Gastroesophageal sphincter (tissue), 4 donors: ENCODE measurements around the gene LRRC26. TPM values are rescaled to one million over a fixed set of nuclear protein-coding genes. Genes with fewer than 3 reads are reported as not detected.

Experiments used
- ATAC-seq: fragments of 150-250 bp; one replicate; pipeline ENCODE4 v1.9.1; 2016; ENCODE audit warnings: mild to moderate bottlenecking, moderate library complexity
- H3K27ac ChIP-seq, 4 donors: fragments of 200-600 bp; sonication (generic) in 3 of 4; 1 replicate in 3 of 4; 2 replicates in 1 of 4; pipeline ENCODE4 v1.5.1; 2016 to 2019
- H3K27me3 ChIP-seq: fragments of 200-600 bp; sonication (generic); one replicate; pipeline ENCODE4 v1.5.1; 2019
- H3K36me3 ChIP-seq, 2 donors: fragments of 200-600 bp; sonication (generic); one replicate each; pipeline ENCODE4 v1.5.1; 2019; ENCODE audit warnings: control low read depth in 1 of 2
- H3K4me1 ChIP-seq, 3 donors: fragments of 200-600 bp; sonication (generic); 1 replicate in 2 of 3; 2 replicates in 1 of 3; pipeline ENCODE4 v1.5.1; 2016 to 2019; ENCODE audit warnings: control low read depth in 2 of 3
- H3K4me3 ChIP-seq, 2 donors: fragments of 200-600 bp; sonication (generic); one replicate each; pipeline ENCODE4 v1.5.1; 2019; ENCODE audit warnings: mild to moderate bottlenecking in 1 of 2, moderate library complexity in 1 of 2
- H3K9me3 ChIP-seq, 3 donors: fragments of 200-600 bp; sonication (generic); one replicate each; pipeline ENCODE4 v1.5.1; 2017 to 2019; ENCODE audit warnings: control low read depth in 2 of 3
- EP300 ChIP-seq: sonication (generic); formaldehyde crosslinking; IDR thresholded peaks from one replicate; pipeline ENCODE4 v1.6.1; 2017; ENCODE audit warnings: antibody characterized with exemption, mild to moderate bottlenecking
- POLR2A ChIP-seq, 2 donors: fragments of 450-650 bp; IDR thresholded peaks; one replicate each; pipeline ENCODE4 v1.6.1; 2017; ENCODE audit warnings: antibody characterized with exemption in 2 of 2, mild to moderate bottlenecking in 2 of 2, moderate library complexity in 1 of 2
- POLR2AphosphoS5 ChIP-seq: sonication (generic); formaldehyde crosslinking; IDR thresholded peaks from one replicate; pipeline ENCODE4 v1.6.1; 2017; ENCODE audit warnings: antibody characterized with exemption
- WGBS, 2 donors: methylation state at CpG; one replicate each; pipeline ENCODE4 v1.1.5; 2018; ENCODE audit warnings: low coverage in 1 of 2; 5-methylcytosine and 5-hydroxymethylcytosine counted together
- total RNA-seq, 4 donors: library from RNA; depleted of rRNA; stranded (reverse); fragments of >200 nt; gene quantifications; one replicate each; pipeline ENCODE4 v1.1.0, GENCODE V29; 2016
- TF ChIP-seq, protein P1 (sequence below), 4 experiments: fragments of 200-600 bp in 2 of 4; fragments of 450-650 bp in 2 of 4; sonication (generic) in 1 of 4; IDR thresholded peaks; one replicate each; pipeline ENCODE4 v1.5.1; 2017 to 2019; ENCODE audit warnings: antibody characterized with exemption in 4 of 4, mild to moderate bottlenecking in 2 of 4, moderate library complexity in 2 of 4

LRRC26 gene
- 1 to 10 TPM in 1 of 4 donors, not detected in 3; 7.7 TPM for total RNA-seq

DNA sequence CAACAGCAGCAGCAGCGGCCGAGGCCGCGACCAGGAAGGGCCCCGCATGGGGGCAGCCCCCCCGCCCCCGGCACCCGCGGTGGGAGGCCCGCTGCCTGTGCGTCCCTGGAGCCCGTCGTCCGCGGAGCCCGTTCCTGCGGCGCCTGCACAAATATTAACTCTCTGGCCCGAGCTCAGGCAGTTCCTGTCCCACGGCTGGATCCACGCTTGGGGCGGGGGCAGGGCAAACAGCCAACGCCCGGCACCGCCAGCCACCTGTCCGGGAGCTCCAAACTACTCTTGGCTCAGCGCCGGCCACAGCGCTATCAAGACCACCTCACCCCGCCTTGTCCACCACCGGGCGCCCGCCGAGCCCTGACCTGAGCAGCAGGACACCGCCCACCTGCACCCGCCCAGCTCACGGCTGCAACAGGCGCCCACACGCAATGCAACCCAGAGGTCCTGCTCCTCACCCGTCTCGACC, at the start of gene LRRC26:
Gene LRRC26 (minus strand): TSS at position 156 of the 463 bp plus-strand sequence. CDS start 108 bp downstream, at position 48.
- Histone ChIP-seq H3K9me3 (no peaks in the 10 kb centered on the region), H3K27me3 (peaks cover 97% of the 10 kb centered on the region), H3K27ac (no peak within 1 kb of the TSS), H3K36me3 (no peaks in the 10 kb centered on the region), H3K4me1 (peaks cover 5 to 32% (median 25%) of the 10 kb centered on the region in 3 donors), H3K4me3 (peak within 1 kb of the TSS in 1 of 2 donors; percentile 48)
- TF ChIP-seq POLR2A (IDR thresholded peaks at IDR 0.05) (no peak), POLR2AphosphoS5 (no peak), EP300 (no peak)
- no peak for ATAC-seq
- 0% methylated on average over 2 of the region's 41 CpGs; no CpG with 5 or more reads in 1 of the 2 donors for WGBS, 2 donors

DNA sequence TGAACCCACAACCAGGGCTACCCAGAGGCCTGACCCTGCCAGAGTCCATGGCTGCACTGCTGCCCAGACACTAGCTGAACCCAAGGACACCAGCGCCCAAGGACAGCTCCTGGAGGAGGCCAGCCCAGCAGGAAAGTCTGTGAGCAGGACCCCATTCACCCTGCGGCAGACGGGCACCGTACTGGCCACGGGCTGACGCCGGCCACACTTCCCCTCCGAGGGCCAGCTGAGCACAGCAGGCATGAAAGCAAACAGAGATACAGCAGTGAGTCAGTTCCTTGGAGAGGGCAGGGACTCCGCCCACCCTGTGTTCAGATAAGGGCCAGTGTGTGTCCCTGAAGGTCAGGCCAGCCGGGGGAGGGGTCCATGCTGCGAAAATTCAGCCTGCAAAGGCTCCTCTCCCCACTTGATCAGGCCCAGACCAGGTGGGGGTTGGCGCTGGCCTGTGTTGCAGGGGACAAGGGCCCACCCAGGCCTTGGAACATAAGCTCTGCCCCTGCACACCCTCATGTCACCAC, 49.0 kb upstream of the LRRC26 start:
- peaks cover 0 to 28% of the 10 kb centered on the region in 2 donors for H3K36me3 ChIP-seq
- H3K9me3 ChIP-seq: no peaks in the 10 kb centered on the region
- no peak overlapping the region for H3K4me3 ChIP-seq
- H3K27ac ChIP-seq: no peak overlapping the region
- no peak for ATAC-seq
- WGBS, 2 donors: 80% methylated on average over 1 of the region's 12 CpGs; no CpG with 5 or more reads in 1 of the 2 donors
- H3K27me3 ChIP-seq: no peaks in the 10 kb centered on the region
- H3K4me1 ChIP-seq: peaks cover 0 to 46% (median 11%) of the 10 kb centered on the region in 3 donors
- TF ChIP-seq EP300 (no peak), POLR2AphosphoS5 (no peak), POLR2A (IDR thresholded peaks at IDR 0.05) (no peak)
- TF ChIP-seq, protein P1, sequence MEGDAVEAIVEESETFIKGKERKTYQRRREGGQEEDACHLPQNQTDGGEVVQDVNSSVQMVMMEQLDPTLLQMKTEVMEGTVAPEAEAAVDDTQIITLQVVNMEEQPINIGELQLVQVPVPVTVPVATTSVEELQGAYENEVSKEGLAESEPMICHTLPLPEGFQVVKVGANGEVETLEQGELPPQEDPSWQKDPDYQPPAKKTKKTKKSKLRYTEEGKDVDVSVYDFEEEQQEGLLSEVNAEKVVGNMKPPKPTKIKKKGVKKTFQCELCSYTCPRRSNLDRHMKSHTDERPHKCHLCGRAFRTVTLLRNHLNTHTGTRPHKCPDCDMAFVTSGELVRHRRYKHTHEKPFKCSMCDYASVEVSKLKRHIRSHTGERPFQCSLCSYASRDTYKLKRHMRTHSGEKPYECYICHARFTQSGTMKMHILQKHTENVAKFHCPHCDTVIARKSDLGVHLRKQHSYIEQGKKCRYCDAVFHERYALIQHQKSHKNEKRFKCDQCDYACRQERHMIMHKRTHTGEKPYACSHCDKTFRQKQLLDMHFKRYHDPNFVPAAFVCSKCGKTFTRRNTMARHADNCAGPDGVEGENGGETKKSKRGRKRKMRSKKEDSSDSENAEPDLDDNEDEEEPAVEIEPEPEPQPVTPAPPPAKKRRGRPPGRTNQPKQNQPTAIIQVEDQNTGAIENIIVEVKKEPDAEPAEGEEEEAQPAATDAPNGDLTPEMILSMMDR (IDR thresholded peaks at IDR 0.05): no peak

GRCh38 chr9:137218212-137218753, 48.4 kb upstream of the LRRC26 start:
- WGBS, 2 donors: no CpG with 5 or more reads among the region's 30 CpGs
- H3K36me3 ChIP-seq: peaks cover 0 to 28% of the 10 kb centered on the region in 2 donors
- no peaks in the 10 kb centered on the region for H3K9me3 ChIP-seq
- no peak overlapping the region for H3K4me3 ChIP-seq
- H3K27me3 ChIP-seq: no peaks in the 10 kb centered on the region
- peaks cover 0 to 45% (median 11%) of the 10 kb centered on the region in 3 donors for H3K4me1 ChIP-seq
- H3K27ac ChIP-seq: no peak overlapping the region
- no peak for ATAC-seq
- no peak for TF ChIP-seq POLR2AphosphoS5
- no peak for TF ChIP-seq POLR2A (IDR thresholded peaks at IDR 0.05)

DNA sequence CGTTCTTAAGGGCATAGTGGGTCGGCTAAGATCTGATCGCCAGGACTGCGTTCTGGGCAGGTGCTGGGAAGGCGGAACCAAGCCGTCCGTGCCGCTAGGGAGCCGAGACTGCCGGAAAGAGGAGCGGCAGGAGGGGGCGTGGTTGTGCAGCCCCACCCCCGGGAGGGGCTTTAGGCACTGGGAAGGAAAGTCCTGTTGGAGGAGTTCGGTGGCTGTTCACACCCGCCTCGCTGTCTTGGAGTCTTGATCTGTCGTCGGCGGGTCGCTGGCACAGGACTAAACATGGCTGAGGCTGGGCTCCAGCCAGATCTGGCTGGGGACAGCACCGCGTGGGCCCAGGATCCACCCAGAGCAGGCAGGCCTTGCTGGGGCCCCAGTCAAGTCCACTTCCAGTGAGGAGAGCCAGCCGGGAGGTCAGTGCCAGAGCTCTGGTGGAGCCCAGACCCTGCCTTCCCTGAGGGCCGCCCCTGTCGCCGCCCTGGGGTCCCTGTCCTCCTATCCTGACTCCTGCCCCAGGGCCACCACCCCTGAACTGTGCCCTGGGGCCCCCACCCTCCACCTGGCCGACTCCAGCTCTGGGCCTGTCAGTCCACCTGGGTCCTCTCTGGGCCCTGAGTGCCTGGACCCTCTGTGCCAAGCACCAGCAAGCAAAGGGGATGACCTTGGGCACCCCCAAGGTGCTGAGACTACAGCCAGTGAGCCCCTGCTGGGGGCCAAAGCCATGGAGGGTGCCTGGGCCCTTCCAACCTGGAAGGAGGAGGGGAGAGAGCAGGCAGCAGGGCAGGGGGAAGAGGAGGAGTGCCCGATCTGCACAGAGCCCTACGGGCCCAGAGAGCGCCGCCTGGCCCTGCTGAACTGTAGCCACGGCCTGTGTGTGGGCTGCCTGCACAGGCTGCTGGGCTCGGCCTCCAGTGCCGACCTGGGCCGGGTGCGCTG, 47.7 kb upstream of the LRRC26 start:
- H3K4me3 ChIP-seq: peak overlapping the region in 1 of 2 donors; percentile 26
- WGBS, 2 donors: no CpG with 5 or more reads among the region's 36 CpGs

DNA sequence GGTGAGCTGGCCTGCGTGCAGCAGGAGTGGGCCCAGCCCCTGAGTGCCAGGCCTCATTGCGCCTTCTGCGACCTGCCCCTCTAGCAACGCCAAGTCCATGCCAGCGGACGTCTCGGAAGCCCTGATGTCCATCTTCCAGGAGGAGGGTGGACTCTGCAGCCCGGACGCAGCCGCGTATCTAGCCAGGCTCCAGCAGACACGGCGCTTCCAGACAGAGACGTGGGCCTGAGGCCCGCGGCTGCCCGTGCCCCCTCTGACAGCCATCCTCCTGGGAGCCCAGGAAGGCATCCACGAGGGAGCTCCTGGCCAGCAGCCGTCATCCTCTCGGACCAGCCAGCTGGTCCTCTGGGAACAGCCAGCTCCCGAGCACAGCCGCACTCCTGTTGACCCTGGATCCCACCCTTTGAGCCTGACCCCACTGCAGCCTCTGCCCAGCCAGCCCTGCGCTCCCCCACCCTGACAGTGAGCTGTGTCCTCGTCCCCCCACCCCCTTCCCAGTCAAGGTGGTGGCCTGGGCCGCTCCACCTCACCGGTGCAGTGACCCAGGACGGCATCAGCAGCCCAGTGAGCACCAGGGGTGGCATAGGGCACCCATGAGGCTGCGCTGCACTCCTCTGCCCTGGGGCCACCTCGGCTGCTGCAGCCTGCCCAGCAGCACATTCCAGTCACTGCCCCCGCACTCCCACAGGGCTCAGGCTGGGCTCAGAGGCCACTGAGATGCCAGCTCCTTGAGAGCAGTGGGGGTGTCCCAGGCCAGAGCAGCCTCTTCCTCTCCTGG, 46.5 kb upstream of the LRRC26 start:
- Histone ChIP-seq H3K4me3 (no peak overlapping the region), H3K27ac (no peak overlapping the region), H3K4me1 (peaks cover 0 to 29% (median 5%) of the 10 kb centered on the region in 3 donors), H3K27me3 (no peaks in the 10 kb centered on the region), H3K9me3 (no peaks in the 10 kb centered on the region), H3K36me3 (peaks cover 0 to 28% of the 10 kb centered on the region in 2 donors)
- WGBS, 2 donors: 90% methylated on average over 2 of the region's 30 CpGs; no CpG with 5 or more reads in 1 of the 2 donors
- no peak for ATAC-seq
- TF ChIP-seq POLR2A (IDR thresholded peaks at IDR 0.05): no peak
- TF ChIP-seq EP300: no peak
- no peak for TF ChIP-seq POLR2AphosphoS5

More for the DNA sequence above, 47.7 kb upstream of the LRRC26 start:
- H3K36me3 ChIP-seq: peaks cover 0 to 28% of the 10 kb centered on the region in 2 donors
- TF ChIP-seq EP300 (no peak), POLR2AphosphoS5 (no peak), POLR2A (IDR thresholded peaks at IDR 0.05) (no peak)
- TF ChIP-seq, protein P1 (IDR thresholded peaks at IDR 0.05): no peak
- no peaks in the 10 kb centered on the region for H3K9me3 ChIP-seq
- no peak overlapping the region for H3K27ac ChIP-seq
- no peaks in the 10 kb centered on the region for H3K27me3 ChIP-seq
- ATAC-seq: peak; percentile 24
- peaks cover 0 to 38% (median 11%) of the 10 kb centered on the region in 3 donors for H3K4me1 ChIP-seq
